Measurements from ENCODE around the gene ERG.

DNA sequence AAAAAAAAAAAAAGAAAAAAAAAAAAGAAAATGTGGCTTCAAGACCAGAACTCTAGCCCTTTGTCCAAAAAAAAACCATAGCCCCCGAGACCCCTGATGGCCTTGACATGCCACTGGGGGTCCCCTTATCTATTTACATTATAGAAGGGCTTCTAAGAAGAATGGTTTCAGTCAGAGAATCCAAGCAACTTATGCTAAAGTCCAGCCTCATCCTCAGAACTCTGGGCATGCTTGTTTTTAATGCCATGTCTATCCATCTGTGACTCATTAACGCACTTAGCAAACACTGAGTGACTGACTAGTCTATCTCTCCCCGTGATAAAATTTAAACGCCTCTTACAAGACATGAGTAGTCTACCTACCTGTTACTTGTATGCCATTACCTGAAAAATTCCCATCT is 29.3 kb downstream of the ERG start:
- TF ChIP-seq RAD21 (IDR thresholded peaks at IDR 0.05) = no peak
- no peak for TF ChIP-seq YY1 (IDR thresholded peaks at IDR 0.05)
- TF ChIP-seq, protein P1, sequence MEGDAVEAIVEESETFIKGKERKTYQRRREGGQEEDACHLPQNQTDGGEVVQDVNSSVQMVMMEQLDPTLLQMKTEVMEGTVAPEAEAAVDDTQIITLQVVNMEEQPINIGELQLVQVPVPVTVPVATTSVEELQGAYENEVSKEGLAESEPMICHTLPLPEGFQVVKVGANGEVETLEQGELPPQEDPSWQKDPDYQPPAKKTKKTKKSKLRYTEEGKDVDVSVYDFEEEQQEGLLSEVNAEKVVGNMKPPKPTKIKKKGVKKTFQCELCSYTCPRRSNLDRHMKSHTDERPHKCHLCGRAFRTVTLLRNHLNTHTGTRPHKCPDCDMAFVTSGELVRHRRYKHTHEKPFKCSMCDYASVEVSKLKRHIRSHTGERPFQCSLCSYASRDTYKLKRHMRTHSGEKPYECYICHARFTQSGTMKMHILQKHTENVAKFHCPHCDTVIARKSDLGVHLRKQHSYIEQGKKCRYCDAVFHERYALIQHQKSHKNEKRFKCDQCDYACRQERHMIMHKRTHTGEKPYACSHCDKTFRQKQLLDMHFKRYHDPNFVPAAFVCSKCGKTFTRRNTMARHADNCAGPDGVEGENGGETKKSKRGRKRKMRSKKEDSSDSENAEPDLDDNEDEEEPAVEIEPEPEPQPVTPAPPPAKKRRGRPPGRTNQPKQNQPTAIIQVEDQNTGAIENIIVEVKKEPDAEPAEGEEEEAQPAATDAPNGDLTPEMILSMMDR (IDR thresholded peaks at IDR 0.05; ENCODE audit: low read depth, low read length, missing input control) = no peak
- TF ChIP-seq, protein P2, sequence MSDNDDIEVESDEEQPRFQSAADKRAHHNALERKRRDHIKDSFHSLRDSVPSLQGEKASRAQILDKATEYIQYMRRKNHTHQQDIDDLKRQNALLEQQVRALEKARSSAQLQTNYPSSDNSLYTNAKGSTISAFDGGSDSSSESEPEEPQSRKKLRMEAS (IDR thresholded peaks at IDR 0.05) = no peak
- TF ChIP-seq, protein P3, sequence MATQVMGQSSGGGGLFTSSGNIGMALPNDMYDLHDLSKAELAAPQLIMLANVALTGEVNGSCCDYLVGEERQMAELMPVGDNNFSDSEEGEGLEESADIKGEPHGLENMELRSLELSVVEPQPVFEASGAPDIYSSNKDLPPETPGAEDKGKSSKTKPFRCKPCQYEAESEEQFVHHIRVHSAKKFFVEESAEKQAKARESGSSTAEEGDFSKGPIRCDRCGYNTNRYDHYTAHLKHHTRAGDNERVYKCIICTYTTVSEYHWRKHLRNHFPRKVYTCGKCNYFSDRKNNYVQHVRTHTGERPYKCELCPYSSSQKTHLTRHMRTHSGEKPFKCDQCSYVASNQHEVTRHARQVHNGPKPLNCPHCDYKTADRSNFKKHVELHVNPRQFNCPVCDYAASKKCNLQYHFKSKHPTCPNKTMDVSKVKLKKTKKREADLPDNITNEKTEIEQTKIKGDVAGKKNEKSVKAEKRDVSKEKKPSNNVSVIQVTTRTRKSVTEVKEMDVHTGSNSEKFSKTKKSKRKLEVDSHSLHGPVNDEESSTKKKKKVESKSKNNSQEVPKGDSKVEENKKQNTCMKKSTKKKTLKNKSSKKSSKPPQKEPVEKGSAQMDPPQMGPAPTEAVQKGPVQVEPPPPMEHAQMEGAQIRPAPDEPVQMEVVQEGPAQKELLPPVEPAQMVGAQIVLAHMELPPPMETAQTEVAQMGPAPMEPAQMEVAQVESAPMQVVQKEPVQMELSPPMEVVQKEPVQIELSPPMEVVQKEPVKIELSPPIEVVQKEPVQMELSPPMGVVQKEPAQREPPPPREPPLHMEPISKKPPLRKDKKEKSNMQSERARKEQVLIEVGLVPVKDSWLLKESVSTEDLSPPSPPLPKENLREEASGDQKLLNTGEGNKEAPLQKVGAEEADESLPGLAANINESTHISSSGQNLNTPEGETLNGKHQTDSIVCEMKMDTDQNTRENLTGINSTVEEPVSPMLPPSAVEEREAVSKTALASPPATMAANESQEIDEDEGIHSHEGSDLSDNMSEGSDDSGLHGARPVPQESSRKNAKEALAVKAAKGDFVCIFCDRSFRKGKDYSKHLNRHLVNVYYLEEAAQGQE (IDR thresholded peaks at IDR 0.05) = no peak
- TF ChIP-seq RXRA (IDR thresholded peaks at IDR 0.05) = no peak
- TF ChIP-seq, protein P4, sequence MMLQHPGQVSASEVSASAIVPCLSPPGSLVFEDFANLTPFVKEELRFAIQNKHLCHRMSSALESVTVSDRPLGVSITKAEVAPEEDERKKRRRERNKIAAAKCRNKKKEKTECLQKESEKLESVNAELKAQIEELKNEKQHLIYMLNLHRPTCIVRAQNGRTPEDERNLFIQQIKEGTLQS (IDR thresholded peaks at IDR 0.05) = no peak
- no peak for TF ChIP-seq JUND (IDR thresholded peaks at IDR 0.05)
- no peak for TF ChIP-seq SP1 (IDR thresholded peaks at IDR 0.05)
- no peak for TF ChIP-seq FOXA2 (IDR thresholded peaks at IDR 0.05)
